Left lung (tissue), 10 donors: Measurements from ENCODE around the gene TSPEAR. TPM values are rescaled to one million over a fixed set of nuclear protein-coding genes. Genes with fewer than 3 reads are reported as not detected.

Experiments used
- ATAC-seq: fragments of 200-7000 bp; cut with Tn5 transposase; one replicate; pipeline ENCODE4 v1.9.1; 2020; ENCODE audit warnings: moderate library complexity
- DNase-seq, 4 donors: peaks; one replicate each; pipeline ENCODE4 v3.0.0-alpha.2; 2013 to 2020
- H3K27ac ChIP-seq, 2 donors: fragments of 200-600 bp; sonication (generic) in 1 of 2; one replicate each; pipeline versions ENCODE4 v1.5.0 to v1.8.0; 2020 to 2021
- H3K27me3 ChIP-seq, 2 donors: fragments of 200-600 bp; sonication (generic) in 1 of 2; one replicate each; pipeline versions ENCODE4 v1.5.0 to v1.8.0; 2020 to 2021
- H3K36me3 ChIP-seq, 2 donors: fragments of 200-600 bp; sonication (generic) in 1 of 2; one replicate each; pipeline versions ENCODE4 v1.5.0 to v1.8.0; 2020 to 2021
- H3K4me1 ChIP-seq, 2 donors: fragments of 200-600 bp; one replicate each; pipeline ENCODE4 v1.8.0; 2021
- H3K4me3 ChIP-seq, 2 donors: fragments of 200-600 bp; sonication (generic) in 1 of 2; one replicate each; pipeline versions ENCODE4 v1.5.0 to v1.8.0; 2020 to 2021; ENCODE audit warnings: mild to moderate bottlenecking in 1 of 2
- H3K9me3 ChIP-seq, 2 donors: fragments of 200-600 bp; sonication (generic) in 1 of 2; one replicate each; pipeline versions ENCODE4 v1.5.0 to v1.8.0; 2020 to 2021
- CTCF ChIP-seq, 2 donors: fragments of 200-600 bp; sonication (generic) in 1 of 2; IDR thresholded peaks; one replicate each; pipeline versions ENCODE4 v1.5.0 to v1.8.0; 2021; ENCODE audit warnings: antibody characterized with exemption in 2 of 2
- intact Hi-C, 2 donors: fragments of 100-400 bp; cut with DNase I; formaldehyde crosslinking; loops; one replicate each; pipeline versions ENCODE4 v1.11.2 to v1.14.2; 2022
- polyA plus RNA-seq, 6 donors: library from polyadenylated mRNA; unstranded; fragments of 120-200 nt; gene quantifications; one replicate each; pipeline ENCODE4 v1.2.1, GENCODE V29; 2013; ENCODE audit not compliant: insufficient read length in 6 of 6
- total RNA-seq, 2 donors: library from RNA; stranded (reverse); fragmentation: NEBNext Ultra II Directional; extraction: Animal tissue kit (Norgen Biotek cat#: 25700); gene quantifications; one replicate each; pipeline ENCODE4 v1.2.1, GENCODE V29; 2021
- donor health status: DM: no; HTN: yes; CAD: no.
- donor health status: DM: no; HTN: no; CAD: no.

TSPEAR gene
- total and polyA plus RNA-seq, 8 donors, result 0.10 to 4.7 (median 3.3) TPM

- H3K27me3 ChIP-seq, result peaks cover 0 to 35% of the 10 kb centered on the region in 2 donors
- intact Hi-C loops, result no loop called here
- no peak for DNase-seq
- H3K27ac ChIP-seq, result no peak overlapping the region
- TF ChIP-seq CTCF (IDR thresholded peaks at IDR 0.05), result no peak
- no peaks in the 10 kb centered on the region for H3K4me1 ChIP-seq
- no peak overlapping the region for H3K4me3 ChIP-seq
- no peaks in the 10 kb centered on the region for H3K36me3 ChIP-seq
- H3K9me3 ChIP-seq, result no peaks in the 10 kb centered on the region
- no peak for ATAC-seq
Observed at GRCh38 chr21:44684483-44684882, 26.9 kb downstream of the TSPEAR start.

- TF ChIP-seq CTCF (IDR thresholded peaks at IDR 0.05), result no peak
- ATAC-seq (no peak), DNase-seq (no peak)
- no peak overlapping the region for H3K27ac ChIP-seq
- H3K9me3 ChIP-seq, result no peaks in the 10 kb centered on the region
- intact Hi-C loops, result no loop called here
- H3K4me1 ChIP-seq, result no peaks in the 10 kb centered on the region
- no peak overlapping the region for H3K4me3 ChIP-seq
- no peaks in the 10 kb centered on the region for H3K36me3 ChIP-seq
- peaks cover 0 to 35% of the 10 kb centered on the region in 2 donors for H3K27me3 ChIP-seq
Observed at GRCh38 chr21:44684077-44684476, 27.3 kb downstream of the TSPEAR start.

GRCh38 chr21:44682580-44683151, 28.7 kb downstream of the TSPEAR start:
- Histone ChIP-seq H3K4me1 (no peaks in the 10 kb centered on the region), H3K9me3 (no peaks in the 10 kb centered on the region), H3K4me3 (no peak overlapping the region), H3K27me3 (peaks cover 0 to 22% of the 10 kb centered on the region in 2 donors), H3K36me3 (no peaks in the 10 kb centered on the region), H3K27ac (no peak overlapping the region)
- DNase-seq, result no peak
- intact Hi-C loops, result no loop called here
- ATAC-seq, result no peak
- no peak for TF ChIP-seq CTCF (IDR thresholded peaks at IDR 0.05)

GRCh38 chr21:44681861-44682579, 29.4 kb downstream of the TSPEAR start, which contains the start of gene KRTAP12-1:
KRTAP12-1 (minus strand) TSS chr21:44682163; CDS start chr21:44682123, 40 bp downstream.
- Histone ChIP-seq H3K27ac (no peak within 1 kb of the TSS), H3K4me1 (no peaks in the 10 kb centered on the region), H3K36me3 (no peaks in the 10 kb centered on the region), H3K27me3 (peaks cover 0 to 15% of the 10 kb centered on the region in 2 donors), H3K4me3 (no peak within 1 kb of the TSS), H3K9me3 (no peaks in the 10 kb centered on the region)
- intact Hi-C loops, result no loop called here
- DNase-seq, result no peak
- TF ChIP-seq CTCF (IDR thresholded peaks at IDR 0.05), result no peak
- no peak for ATAC-seq

- TF ChIP-seq CTCF (IDR thresholded peaks at IDR 0.05), result no peak
- no peak for ATAC-seq
- H3K36me3 ChIP-seq, result no peaks in the 10 kb centered on the region
- intact Hi-C loops, result no loop called here
- no peaks in the 10 kb centered on the region for H3K9me3 ChIP-seq
- no peak overlapping the region for H3K4me3 ChIP-seq
- peaks cover 0 to 6% of the 10 kb centered on the region in 2 donors for H3K27me3 ChIP-seq
- DNase-seq, result no peak
- no peak overlapping the region for H3K27ac ChIP-seq
- no peaks in the 10 kb centered on the region for H3K4me1 ChIP-seq
Observed at GRCh38 chr21:44681152-44681551, 30.2 kb downstream of the TSPEAR start.
